ENCODE measurements around the gene ZNF22.

GRCh38 chr10:44960088-44960460 is 40.6 kb upstream of the ZNF22 start:
- TF ChIP-seq CTCF (IDR thresholded peaks at IDR 0.05) (no peak), POLR2A (IDR thresholded peaks at IDR 0.05) (no peak), EP300 (IDR thresholded peaks at IDR 0.05) (no peak)
